Suprapubic skin (tissue), 3 donors: ENCODE data around the gene SH2B3.

Experiments used
- EP300 ChIP-seq: sonication (generic); formaldehyde crosslinking; IDR thresholded peaks from one replicate; pipeline ENCODE4 v1.6.1; 2017; ENCODE audit warnings: antibody characterized with exemption
- POLR2A ChIP-seq, 2 donors: fragments of 450-650 bp; IDR thresholded peaks; one replicate each; pipeline ENCODE4 v1.6.1; 2017; ENCODE audit warnings: antibody characterized with exemption in 2 of 2, mild to moderate bottlenecking in 2 of 2, moderate library complexity in 2 of 2
- TF ChIP-seq, protein P1 (sequence below), 2 donors: fragments of 200-600 bp in 1 of 2; fragments of 450-650 bp in 1 of 2; sonication (generic) in 1 of 2; IDR thresholded peaks; one replicate each; pipeline ENCODE4 v1.5.1; 2016 to 2019; ENCODE audit warnings: antibody characterized with exemption in 2 of 2, mild to moderate bottlenecking in 1 of 2, moderate library complexity in 1 of 2

- TF ChIP-seq, protein P1, sequence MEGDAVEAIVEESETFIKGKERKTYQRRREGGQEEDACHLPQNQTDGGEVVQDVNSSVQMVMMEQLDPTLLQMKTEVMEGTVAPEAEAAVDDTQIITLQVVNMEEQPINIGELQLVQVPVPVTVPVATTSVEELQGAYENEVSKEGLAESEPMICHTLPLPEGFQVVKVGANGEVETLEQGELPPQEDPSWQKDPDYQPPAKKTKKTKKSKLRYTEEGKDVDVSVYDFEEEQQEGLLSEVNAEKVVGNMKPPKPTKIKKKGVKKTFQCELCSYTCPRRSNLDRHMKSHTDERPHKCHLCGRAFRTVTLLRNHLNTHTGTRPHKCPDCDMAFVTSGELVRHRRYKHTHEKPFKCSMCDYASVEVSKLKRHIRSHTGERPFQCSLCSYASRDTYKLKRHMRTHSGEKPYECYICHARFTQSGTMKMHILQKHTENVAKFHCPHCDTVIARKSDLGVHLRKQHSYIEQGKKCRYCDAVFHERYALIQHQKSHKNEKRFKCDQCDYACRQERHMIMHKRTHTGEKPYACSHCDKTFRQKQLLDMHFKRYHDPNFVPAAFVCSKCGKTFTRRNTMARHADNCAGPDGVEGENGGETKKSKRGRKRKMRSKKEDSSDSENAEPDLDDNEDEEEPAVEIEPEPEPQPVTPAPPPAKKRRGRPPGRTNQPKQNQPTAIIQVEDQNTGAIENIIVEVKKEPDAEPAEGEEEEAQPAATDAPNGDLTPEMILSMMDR (IDR thresholded peaks at IDR 0.05), result no peak
- no peak for TF ChIP-seq POLR2A (IDR thresholded peaks at IDR 0.05)
- no peak for TF ChIP-seq EP300
Measured at GRCh38 chr12:111408686-111409402, 3.1 kb downstream of the SH2B3 start.
